ENCODE results near the gene GGCX. TPM values are rescaled to one million over a fixed set of nuclear protein-coding genes. Genes with fewer than 3 reads are reported as not detected.

Gene GGCX
- total and polyA plus RNA-seq, 2 of the 13 experiments (the other 11 are each of a cell fraction or from before 2014, with no cell fraction given), result 72.5 to 103 TPM

DNA sequence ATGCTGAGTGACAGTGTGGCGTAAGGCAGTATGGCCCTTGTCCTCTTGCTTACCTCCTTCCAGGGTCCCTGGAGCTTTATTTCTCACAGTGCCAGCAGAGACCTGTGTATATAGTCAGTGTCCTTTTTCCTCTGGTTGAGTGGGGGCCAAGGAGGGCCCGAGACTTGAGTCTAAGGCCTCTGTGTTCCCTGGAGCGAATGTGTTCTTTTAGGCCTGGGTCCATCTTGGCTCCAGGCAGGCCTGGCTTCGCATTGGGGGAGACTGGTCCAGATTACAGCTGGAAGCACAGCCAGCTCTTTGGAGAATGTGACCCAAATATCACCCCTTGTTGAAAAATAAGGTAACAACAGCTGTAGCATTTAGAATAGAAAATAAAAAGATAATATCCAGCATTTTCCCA lies 27.9 kb upstream of the GGCX start:
- ChIA-PET POLR2A (interaction anchor here (22.7 to 25.9 kb wide), 2 partner anchors 16 to 31 kb away, joined by 645 to 795 read pairs; partner anchors contain the start of genes C2orf68, GGCX, RNF181 and TMEM150A), CTCF (ENCODE audit: low intra/inter-chr PET ratio, low total read pairs) (no interaction called here)
- no peaks in the 10 kb centered on the region for H3K36me3 ChIP-seq (replicated peaks in 1 of 2; ENCODE audit: control insufficient read depth in 1 of 2, insufficient read depth in 2 of 2, low read length in 2 of 2)
- H3K9me3 ChIP-seq (ENCODE audit: low read length), result no peaks in the 10 kb centered on the region
- FAIRE-seq (no peak), DNase-seq (ENCODE audit: low spot score) (no peak), ATAC-seq (no peak)
- no peak overlapping the region for H2AFZ ChIP-seq (ENCODE audit: low read length)
- no peaks in the 10 kb centered on the region for H4K20me1 ChIP-seq (ENCODE audit: insufficient read depth, low read length)
- no peak overlapping the region for H3K27ac ChIP-seq (ENCODE audit: extremely low read length, insufficient read depth, low read length)
- TF ChIP-seq, protein P1, sequence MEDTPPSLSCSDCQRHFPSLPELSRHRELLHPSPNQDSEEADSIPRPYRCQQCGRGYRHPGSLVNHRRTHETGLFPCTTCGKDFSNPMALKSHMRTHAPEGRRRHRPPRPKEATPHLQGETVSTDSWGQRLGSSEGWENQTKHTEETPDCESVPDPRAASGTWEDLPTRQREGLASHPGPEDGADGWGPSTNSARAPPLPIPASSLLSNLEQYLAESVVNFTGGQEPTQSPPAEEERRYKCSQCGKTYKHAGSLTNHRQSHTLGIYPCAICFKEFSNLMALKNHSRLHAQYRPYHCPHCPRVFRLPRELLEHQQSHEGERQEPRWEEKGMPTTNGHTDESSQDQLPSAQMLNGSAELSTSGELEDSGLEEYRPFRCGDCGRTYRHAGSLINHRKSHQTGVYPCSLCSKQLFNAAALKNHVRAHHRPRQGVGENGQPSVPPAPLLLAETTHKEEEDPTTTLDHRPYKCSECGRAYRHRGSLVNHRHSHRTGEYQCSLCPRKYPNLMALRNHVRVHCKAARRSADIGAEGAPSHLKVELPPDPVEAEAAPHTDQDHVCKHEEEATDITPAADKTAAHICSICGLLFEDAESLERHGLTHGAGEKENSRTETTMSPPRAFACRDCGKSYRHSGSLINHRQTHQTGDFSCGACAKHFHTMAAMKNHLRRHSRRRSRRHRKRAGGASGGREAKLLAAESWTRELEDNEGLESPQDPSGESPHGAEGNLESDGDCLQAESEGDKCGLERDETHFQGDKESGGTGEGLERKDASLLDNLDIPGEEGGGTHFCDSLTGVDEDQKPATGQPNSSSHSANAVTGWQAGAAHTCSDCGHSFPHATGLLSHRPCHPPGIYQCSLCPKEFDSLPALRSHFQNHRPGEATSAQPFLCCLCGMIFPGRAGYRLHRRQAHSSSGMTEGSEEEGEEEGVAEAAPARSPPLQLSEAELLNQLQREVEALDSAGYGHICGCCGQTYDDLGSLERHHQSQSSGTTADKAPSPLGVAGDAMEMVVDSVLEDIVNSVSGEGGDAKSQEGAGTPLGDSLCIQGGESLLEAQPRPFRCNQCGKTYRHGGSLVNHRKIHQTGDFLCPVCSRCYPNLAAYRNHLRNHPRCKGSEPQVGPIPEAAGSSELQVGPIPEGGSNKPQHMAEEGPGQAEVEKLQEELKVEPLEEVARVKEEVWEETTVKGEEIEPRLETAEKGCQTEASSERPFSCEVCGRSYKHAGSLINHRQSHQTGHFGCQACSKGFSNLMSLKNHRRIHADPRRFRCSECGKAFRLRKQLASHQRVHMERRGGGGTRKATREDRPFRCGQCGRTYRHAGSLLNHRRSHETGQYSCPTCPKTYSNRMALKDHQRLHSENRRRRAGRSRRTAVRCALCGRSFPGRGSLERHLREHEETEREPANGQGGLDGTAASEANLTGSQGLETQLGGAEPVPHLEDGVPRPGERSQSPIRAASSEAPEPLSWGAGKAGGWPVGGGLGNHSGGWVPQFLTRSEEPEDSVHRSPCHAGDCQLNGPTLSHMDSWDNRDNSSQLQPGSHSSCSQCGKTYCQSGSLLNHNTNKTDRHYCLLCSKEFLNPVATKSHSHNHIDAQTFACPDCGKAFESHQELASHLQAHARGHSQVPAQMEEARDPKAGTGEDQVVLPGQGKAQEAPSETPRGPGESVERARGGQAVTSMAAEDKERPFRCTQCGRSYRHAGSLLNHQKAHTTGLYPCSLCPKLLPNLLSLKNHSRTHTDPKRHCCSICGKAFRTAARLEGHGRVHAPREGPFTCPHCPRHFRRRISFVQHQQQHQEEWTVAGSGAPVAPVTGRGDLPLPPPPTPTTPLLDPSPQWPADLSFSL (CRISPR knock-in tag; IDR thresholded peaks at IDR 0.05), result no peak
- no peak for TF ChIP-seq SOX5 (CRISPR knock-in tag; IDR thresholded peaks at IDR 0.05; ENCODE audit: borderline replicate concordance)
- TF ChIP-seq SP1 (IDR thresholded peaks at IDR 0.05), result no peak
- TF ChIP-seq SP1 (CRISPR knock-in tag; IDR thresholded peaks at IDR 0.05), result no peak
- no peak for TF ChIP-seq ZNF839 (CRISPR knock-in tag; IDR thresholded peaks at IDR 0.05; ENCODE audit: borderline replicate concordance)
- no peak for TF ChIP-seq ARNTL (CRISPR knock-in tag; IDR thresholded peaks at IDR 0.05)
- no peak for TF ChIP-seq ZSCAN30 (CRISPR knock-in tag; IDR thresholded peaks at IDR 0.05)
- H3K9ac ChIP-seq (ENCODE audit: insufficient read depth, low read depth, low read length), result no peak overlapping the region
- WGBS (ENCODE audit: low lambda C conversion rate), result 87% methylated on average over 4 of the region's 4 CpGs
- H3K4me3 ChIP-seq (replicated peaks in 1 of 3; ENCODE audit: insufficient read depth in 1 of 3, low read depth in 2 of 3, low read length in 3 of 3), result no peak overlapping the region
- intact Hi-C loops (cut with micrococcal nuclease; ENCODE audit: unreplicated experiment), result no loop called here
- no peaks in the 10 kb centered on the region for H3K79me2 ChIP-seq (ENCODE audit: insufficient read depth, low read length)
- H3K4me1 ChIP-seq (ENCODE audit: insufficient read depth, low read length), result peaks cover 97% of the 10 kb centered on the region
- H3K27me3 ChIP-seq (ENCODE audit: control insufficient read depth in 1 of 2, insufficient read depth in 2 of 2, low read length in 2 of 2), result no peaks in the 10 kb centered on the region
- in situ Hi-C loops (cut with HindIII; ENCODE audit: extremely low pct_ligation_motif_present, low pct_unique_long_range_greater_than_20kb), result no loop called here
- H3K4me2 ChIP-seq (ENCODE audit: low read depth, low read length), result no peak overlapping the region
- no TSS peak for BruUV-seq (replicated peaks)

Measured in HepG2 (cell line).